Stimulated activated memory B cell treated with anti-CD40 and anti-IgM and Interleukin-4, amounts not matched to agents 10 μg/mL and 1 μg/mL and 100 μg/mL, for 72 hours (primary cell): ENCODE measurements around the gene CARM1.
"Not testable (repeated sequence)": the region's sequence is repeated elsewhere in the genome, so short reads cannot be mapped to it uniquely, and the experiment has no call there.

ENCODE experiments used
- ATAC-seq: fragments of 150-1000 bp; cut with Tn5 transposase; 2 replicates; pipeline ENCODE4 v1.10.0; 2021
- H3K27ac Mint-ChIP-seq: one replicate; pipeline ENCODE4 v1.8.0; 2022; ENCODE audit warnings: mild to moderate bottlenecking, mixed read lengths
- H3K27me3 Mint-ChIP-seq: one replicate; pipeline ENCODE4 v1.8.0; 2022; ENCODE audit warnings: mixed read lengths
- H3K36me3 Mint-ChIP-seq: one replicate; pipeline ENCODE4 v1.8.0; 2022; ENCODE audit warnings: mixed read lengths
- H3K4me1 Mint-ChIP-seq: one replicate; pipeline ENCODE4 v1.8.0; 2022; ENCODE audit warnings: mixed read lengths
- H3K4me3 Mint-ChIP-seq: one replicate; pipeline ENCODE4 v1.8.0; 2022; ENCODE audit warnings: mild to moderate bottlenecking, moderate library complexity, mixed read lengths
- H3K9me3 Mint-ChIP-seq: one replicate; pipeline ENCODE4 v1.8.0; 2022; ENCODE audit warnings: mixed read lengths

The CARM1 gene

DNA sequence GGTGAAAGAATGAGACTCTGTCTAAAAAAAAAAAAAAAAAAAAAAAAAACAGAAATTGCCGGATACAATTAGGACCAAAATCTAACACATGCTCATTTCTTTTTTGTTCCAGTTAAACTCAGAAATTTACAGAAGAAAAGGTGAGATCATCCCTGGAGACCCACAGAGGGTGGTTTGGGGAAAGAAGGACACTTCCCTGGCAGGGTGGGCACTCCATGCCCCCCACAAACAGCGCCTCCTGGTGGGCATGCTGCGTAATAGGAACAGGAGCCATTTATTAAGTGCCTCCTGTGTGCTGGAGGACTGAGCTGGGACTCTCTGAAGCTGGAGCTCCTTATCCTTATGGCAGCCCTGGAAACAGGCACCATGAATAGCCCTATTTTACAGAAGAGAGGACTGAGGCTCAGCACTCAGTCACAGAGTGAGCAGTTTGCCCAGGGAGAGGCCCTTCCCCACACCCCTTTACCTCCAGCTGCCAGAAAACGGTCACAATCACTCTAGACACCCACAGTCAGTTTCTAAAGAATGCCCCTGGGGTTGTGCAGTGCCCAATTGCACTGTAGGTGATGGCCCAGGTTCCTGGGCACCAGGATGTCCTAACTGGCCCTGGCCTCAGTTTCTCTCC is 13.0 kb upstream of the CARM1 start:
- no peak for ATAC-seq
- Mint-ChIP-seq H3K27me3 (no peaks in the 10 kb centered on the region), H3K9me3 (no peaks in the 10 kb centered on the region), H3K36me3 (no peaks in the 10 kb centered on the region), H3K4me1 (peaks cover 3% of the 10 kb centered on the region), H3K27ac (peak overlapping the region; percentile 17), H3K4me3 (no peak overlapping the region)

DNA sequence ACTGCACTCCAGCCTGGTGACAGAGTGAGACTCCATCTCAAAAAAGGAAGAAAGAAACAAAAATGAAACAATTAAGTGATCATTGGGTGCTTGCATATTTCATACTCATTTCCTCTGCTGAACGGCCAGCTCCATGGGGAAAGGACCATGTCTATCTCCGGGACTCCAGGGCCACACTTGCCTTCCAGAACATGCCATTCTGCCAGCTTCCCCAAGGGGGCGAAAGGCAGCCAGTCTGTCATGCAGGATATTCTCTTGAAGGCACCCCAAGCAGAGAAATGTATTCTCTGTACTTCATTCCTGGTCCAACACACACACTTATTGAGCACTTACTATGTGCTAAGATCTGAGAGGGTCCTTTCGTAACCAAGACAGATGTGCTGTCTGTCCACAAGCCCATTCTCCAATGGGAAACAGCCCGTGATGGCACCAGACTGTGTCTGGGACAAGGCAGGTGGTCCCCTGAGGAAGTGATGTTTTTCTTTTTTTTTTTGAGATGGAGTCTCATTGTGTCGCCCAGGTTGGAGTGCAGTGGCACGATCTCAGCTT is 10.2 kb upstream of the CARM1 start:
- H3K9me3 Mint-ChIP-seq = no peaks in the 10 kb centered on the region
- H3K27me3 Mint-ChIP-seq = no peaks in the 10 kb centered on the region
- ATAC-seq = no peak
- H3K36me3 Mint-ChIP-seq = no peaks in the 10 kb centered on the region
- H3K27ac Mint-ChIP-seq = no peak overlapping the region
- peaks cover 15% of the 10 kb centered on the region for H3K4me1 Mint-ChIP-seq
- H3K4me3 Mint-ChIP-seq = no peak overlapping the region

DNA sequence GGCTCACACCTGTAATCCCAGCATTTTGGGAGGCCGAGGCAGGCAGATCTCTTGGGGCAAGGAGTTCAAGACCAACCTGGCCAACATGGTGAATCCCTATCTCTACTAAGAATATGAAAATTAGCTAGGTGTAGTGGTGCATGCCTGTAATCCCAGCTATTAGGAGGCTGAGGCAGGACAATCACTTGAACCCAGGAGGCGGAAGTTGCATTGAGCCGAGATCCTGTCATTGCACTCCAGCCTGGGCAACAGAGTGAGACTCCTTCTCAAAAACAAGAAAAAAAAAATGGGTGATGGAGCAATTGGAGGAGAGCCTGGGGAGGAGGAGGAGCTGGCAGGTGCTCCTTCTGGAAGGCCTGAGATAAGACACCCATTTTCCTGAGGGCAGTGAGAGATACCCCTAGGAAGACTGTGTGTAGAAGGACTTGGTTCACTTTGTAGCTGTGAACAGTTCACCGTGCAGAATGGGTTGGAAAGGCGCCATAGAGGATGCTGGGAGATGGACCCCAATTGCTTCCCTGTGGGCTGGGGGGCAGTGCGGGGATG is 8.7 kb upstream of the CARM1 start:
- Mint-ChIP-seq H3K4me3 (no peak overlapping the region), H3K36me3 (no peaks in the 10 kb centered on the region)
- no peak for ATAC-seq

GRCh38 chr19:10863107-10863717 is 8.1 kb upstream of the CARM1 start:
- no peaks in the 10 kb centered on the region for H3K9me3 Mint-ChIP-seq
- H3K36me3 Mint-ChIP-seq = no peaks in the 10 kb centered on the region
- H3K4me1 Mint-ChIP-seq = peaks cover 22% of the 10 kb centered on the region
- H3K4me3 Mint-ChIP-seq = no peak overlapping the region
- no peak for ATAC-seq
- H3K27ac Mint-ChIP-seq = no peak overlapping the region
- H3K27me3 Mint-ChIP-seq = no peaks in the 10 kb centered on the region

More for the DNA sequence above, 8.7 kb upstream of the CARM1 start:
- no peak overlapping the region for H3K27ac Mint-ChIP-seq
- H3K9me3 Mint-ChIP-seq = no peaks in the 10 kb centered on the region
- H3K4me1 Mint-ChIP-seq = peaks cover 16% of the 10 kb centered on the region
- H3K27me3 Mint-ChIP-seq = no peaks in the 10 kb centered on the region

GRCh38 chr19:10864538-10864899 is 6.8 kb upstream of the CARM1 start:
- H3K27ac Mint-ChIP-seq = peak overlapping the region; percentile 12
- ATAC-seq = peak; percentile 69
- H3K4me1 Mint-ChIP-seq = peaks cover 34% of the 10 kb centered on the region
- no peaks in the 10 kb centered on the region for H3K27me3 Mint-ChIP-seq
- H3K9me3 Mint-ChIP-seq = no peaks in the 10 kb centered on the region
- H3K4me3 Mint-ChIP-seq = no peak overlapping the region
- no peaks in the 10 kb centered on the region for H3K36me3 Mint-ChIP-seq

- H3K27me3 Mint-ChIP-seq = no peaks in the 10 kb centered on the region
- H3K9me3 Mint-ChIP-seq = no peaks in the 10 kb centered on the region
- no peak overlapping the region for H3K27ac Mint-ChIP-seq
- H3K4me3 Mint-ChIP-seq = no peak overlapping the region
- H3K36me3 Mint-ChIP-seq = no peaks in the 10 kb centered on the region
- H3K4me1 Mint-ChIP-seq = peaks cover 47% of the 10 kb centered on the region
- ATAC-seq = no peak
Measured at GRCh38 chr19:10866495-10866894, 4.9 kb upstream of the CARM1 start.

DNA sequence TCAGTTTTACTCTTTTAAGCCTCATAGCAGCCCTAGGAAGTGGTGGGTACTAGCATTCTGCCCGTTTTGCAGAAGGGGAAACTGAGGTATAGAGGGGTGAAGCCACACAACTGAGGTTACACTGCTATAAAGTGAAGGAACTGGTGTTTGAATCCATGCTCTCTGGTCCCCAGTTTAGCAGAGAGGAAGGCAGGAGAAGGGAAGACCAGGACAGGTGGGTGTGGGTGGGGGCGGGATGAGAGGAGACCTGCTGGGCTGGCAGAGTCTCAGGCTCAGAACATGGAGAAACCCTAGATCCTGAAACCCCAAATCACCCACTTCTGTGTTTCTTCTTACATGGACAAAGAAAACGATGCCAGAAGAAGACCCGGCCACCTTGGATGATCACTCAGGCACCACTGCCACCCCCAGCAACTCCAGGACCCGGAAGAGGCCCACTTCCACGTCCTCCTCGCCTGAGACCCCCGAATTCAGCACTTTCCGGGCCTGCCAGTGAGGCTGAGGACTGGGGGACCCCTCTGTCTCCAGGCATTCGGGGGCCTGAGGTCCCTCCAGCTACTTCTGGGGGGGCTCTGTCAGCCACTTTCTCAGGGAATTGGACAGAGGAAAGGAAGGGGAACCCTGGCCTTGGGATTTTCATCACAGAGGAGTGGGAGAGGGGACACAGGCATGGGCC is 2.3 kb upstream of the CARM1 start:
- peaks cover 53% of the 10 kb centered on the region for H3K4me1 Mint-ChIP-seq
- peak overlapping the region; percentile 96 for H3K27ac Mint-ChIP-seq
- no peaks in the 10 kb centered on the region for H3K27me3 Mint-ChIP-seq
- H3K36me3 Mint-ChIP-seq = no peaks in the 10 kb centered on the region
- ATAC-seq = no peak
- no peak overlapping the region for H3K4me3 Mint-ChIP-seq
- no peaks in the 10 kb centered on the region for H3K9me3 Mint-ChIP-seq

DNA sequence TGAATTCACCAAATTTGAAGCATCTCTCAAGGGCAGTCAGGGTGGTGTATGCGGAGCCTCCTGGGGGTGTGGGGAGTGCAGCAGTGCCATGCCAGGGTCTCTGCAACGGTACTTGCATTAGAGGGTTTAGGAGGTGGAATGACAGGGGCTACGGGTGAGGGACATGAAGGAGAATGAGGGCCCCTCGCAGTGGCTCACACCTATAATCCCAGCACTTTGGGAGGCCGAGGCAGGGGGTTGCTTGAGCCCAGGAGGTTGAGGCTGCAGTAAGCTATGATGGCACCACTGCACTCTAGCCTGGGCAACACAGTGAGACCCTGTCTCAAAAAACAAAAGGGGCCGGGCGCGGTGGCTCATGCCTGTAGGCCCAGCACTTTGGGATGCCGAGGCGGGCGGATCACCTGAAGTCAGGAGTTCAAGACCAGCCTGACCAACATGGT is 1.5 kb upstream of the CARM1 start:
- not testable (repeated sequence) for H3K36me3 Mint-ChIP-seq, H3K9me3 Mint-ChIP-seq, ATAC-seq, H3K27me3 Mint-ChIP-seq
- Mint-ChIP-seq H3K27ac (peak overlapping the region; percentile 75), H3K4me1 (peaks cover 52% of the 10 kb centered on the region), H3K4me3 (peak overlapping the region; percentile 78)

GRCh38 chr19:10870501-10870954 is 825 bp upstream of the CARM1 start:
- Mint-ChIP-seq H3K9me3 (no peaks in the 10 kb centered on the region), H3K4me1 (peaks cover 58% of the 10 kb centered on the region), H3K4me3 (peak overlapping the region; percentile 78), H3K36me3 (no peaks in the 10 kb centered on the region), H3K27me3 (no peaks in the 10 kb centered on the region), H3K27ac (peak overlapping the region; percentile 75)
- no peak for ATAC-seq

DNA sequence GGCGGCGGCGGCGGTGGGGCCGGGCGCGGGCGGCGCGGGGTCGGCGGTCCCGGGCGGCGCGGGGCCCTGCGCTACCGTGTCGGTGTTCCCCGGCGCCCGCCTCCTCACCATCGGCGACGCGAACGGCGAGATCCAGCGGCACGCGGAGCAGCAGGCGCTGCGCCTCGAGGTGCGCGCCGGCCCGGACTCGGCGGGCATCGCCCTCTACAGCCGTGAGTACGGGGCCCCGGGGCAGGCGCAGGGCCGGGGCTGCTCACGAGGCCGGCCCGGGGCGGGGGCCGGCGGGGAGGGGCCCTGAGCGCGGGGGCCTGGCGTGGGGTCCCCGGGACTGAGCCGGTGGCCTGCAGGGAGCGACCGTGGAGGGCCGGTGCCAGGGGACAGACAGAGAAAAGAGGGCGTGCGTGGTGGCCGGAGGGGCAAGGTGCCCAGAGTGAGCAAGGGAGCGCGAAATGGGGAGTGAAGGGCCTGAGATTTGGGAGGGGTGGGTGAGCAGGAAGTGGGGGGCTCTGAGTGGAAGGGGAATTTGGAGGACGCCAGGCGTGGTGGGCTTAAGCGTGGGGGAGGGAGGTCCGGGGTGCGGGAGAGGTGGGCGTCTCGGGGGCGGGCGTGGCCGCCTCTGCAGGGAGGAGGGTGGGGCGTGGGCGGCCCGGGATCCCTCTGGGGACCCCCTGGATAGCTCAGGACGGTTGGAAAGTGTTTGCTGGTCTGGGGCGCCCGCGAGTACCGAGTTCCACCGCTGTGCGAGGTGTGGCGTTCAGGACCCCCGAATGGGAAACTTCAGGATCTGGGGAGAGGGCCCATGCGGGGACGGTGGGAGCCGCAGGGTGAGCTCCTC is 575 bp downstream of the CARM1 start:
- Mint-ChIP-seq H3K4me1 (peaks cover 69% of the 10 kb centered on the region), H3K9me3 (no peaks in the 10 kb centered on the region), H3K36me3 (no peaks in the 10 kb centered on the region), H3K4me3 (peak overlapping the region; percentile 80), H3K27ac (peak overlapping the region; percentile 83), H3K27me3 (no peaks in the 10 kb centered on the region)
- ATAC-seq = peak; percentile 7

DNA sequence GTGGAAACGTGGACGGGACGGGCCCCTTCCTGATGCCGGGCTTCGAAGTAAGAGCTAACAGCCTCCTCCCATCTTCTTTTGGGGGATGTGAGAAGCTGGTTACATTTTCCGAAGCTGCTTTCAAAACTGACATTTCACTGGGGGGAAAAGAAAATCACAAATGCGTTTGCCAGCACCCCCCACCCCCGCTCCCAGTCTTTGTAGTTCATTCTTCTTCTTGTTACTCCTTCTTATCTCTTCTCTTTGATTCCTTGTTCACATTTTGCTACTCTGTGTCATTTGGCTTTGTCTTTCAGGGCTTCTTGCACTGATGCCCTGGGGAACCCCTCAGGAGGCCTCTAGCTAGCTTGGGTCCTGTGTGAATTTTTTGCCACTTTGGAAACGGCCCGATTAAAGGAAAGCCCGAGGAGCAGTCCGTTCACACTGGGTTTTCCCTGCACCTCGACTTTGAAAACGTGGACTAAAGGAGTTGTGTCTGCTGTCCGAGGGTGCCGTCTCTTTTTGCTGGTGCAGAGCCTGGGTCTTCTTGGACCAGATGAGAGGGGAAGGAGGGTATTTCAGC is 1.3 kb downstream of the CARM1 start:
- Mint-ChIP-seq H3K4me1 (peaks cover 72% of the 10 kb centered on the region), H3K4me3 (peak overlapping the region; percentile 80), H3K27me3 (no peaks in the 10 kb centered on the region), H3K27ac (peak overlapping the region; percentile 83), H3K36me3 (no peaks in the 10 kb centered on the region), H3K9me3 (no peaks in the 10 kb centered on the region)
- ATAC-seq = no peak

GRCh38 chr19:10874024-10874423 is 2.7 kb downstream of the CARM1 start:
- peaks cover 6% of the 10 kb centered on the region for H3K36me3 Mint-ChIP-seq
- no peak for ATAC-seq
- no peaks in the 10 kb centered on the region for H3K9me3 Mint-ChIP-seq
- H3K4me3 Mint-ChIP-seq = peak overlapping the region; percentile 67
- peak overlapping the region; percentile 83 for H3K27ac Mint-ChIP-seq
- peaks cover 72% of the 10 kb centered on the region for H3K4me1 Mint-ChIP-seq
- H3K27me3 Mint-ChIP-seq = no peaks in the 10 kb centered on the region

DNA sequence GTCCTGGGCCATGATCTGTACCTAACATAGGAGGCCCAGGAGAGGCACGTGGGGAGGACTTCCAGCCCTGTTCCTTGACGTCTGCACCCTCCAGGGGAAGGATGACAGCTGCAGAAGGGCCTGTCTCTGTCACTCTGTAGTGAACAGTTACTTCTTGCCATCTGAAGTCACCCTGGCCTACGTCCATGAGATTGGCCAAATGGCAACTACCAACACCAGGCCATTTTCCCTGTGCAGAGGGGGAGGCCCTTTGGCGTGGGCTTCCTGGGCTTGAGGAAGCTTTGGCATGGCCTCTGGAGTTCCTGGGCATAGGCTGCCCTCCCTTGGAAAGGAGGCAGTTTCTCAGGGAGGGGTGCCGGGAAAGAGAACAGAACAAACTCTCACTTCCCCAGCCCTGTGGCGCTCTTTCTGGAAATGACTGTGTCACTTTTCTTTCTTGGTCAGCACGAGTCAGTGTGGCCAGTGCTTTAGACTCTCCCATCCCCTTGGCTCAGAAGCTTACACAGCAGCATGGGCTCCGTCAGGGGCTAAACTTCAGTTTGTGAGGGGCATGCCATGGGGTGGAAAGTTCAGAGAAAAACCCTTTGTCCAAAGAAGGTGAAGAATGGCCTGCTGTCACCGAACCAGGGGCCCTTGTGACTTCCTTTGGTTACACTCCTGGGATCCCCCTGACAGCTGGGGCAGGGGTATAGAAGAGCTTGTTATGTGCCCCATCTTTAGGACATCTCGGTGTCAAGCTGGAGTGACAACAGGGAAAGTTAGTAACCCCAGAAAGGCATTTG is 5.3 kb downstream of the CARM1 start:
- Mint-ChIP-seq H3K36me3 (peaks cover 11% of the 10 kb centered on the region), H3K27ac (peak overlapping the region; percentile 93), H3K4me3 (peak overlapping the region; percentile 48), H3K27me3 (no peaks in the 10 kb centered on the region), H3K4me1 (peaks cover 68% of the 10 kb centered on the region), H3K9me3 (no peaks in the 10 kb centered on the region)
- ATAC-seq = peak; percentile 87

DNA sequence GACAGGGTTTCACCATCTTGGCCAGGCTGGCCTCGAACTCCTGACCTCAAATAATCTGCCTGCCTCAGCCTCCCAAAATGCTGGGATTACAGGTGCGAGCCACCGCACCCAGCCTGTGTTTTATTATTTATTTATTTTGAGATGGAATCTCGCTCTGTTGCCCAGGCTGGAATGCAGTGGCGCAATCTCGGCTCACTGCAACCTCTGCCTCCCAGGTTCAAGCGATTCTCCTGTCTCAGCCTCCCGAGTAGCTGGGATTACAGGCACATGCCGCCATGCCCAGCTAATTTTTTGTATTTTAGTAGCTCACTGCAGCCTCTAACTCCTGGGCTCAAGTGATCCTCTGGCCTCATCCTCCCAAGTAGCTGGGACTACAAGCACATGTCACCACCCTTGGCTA is 6.3 kb downstream of the CARM1 start:
- H3K9me3 Mint-ChIP-seq, ATAC-seq, H3K27me3 Mint-ChIP-seq: not testable (repeated sequence)
- Mint-ChIP-seq H3K36me3 (peaks cover 11% of the 10 kb centered on the region), H3K27ac (peak overlapping the region; percentile 93), H3K4me1 (peaks cover 65% of the 10 kb centered on the region), H3K4me3 (peak overlapping the region; percentile 72)
